PFSK-1 (cell line): ENCODE measurements around the gene CTNS.

Source experiments
- FOXP2 ChIP-seq: optimal IDR thresholded peaks from 2 replicates; pipeline ENCODE3; 2011; ENCODE audit warnings: borderline replicate concordance, control low read depth, inconsistent platforms; ENCODE audit not compliant: insufficient read depth; ENCODE audit errors: extremely low read length, extremely low read depth
- POLR2AphosphoS5 ChIP-seq: IDR thresholded peaks from 2 replicates; pipeline ENCODE4 v1.6.1; 2012; ENCODE audit warnings: low read depth, mild to moderate bottlenecking, control low read depth, low read length, moderate library complexity
- SIN3A ChIP-seq: IDR thresholded peaks from 2 replicates; pipeline ENCODE4 v1.6.1; 2012; ENCODE audit warnings: mild to moderate bottlenecking, low read length, moderate library complexity, borderline replicate concordance; ENCODE audit not compliant: insufficient read depth
- TAF1 ChIP-seq: IDR thresholded peaks from 2 replicates; pipeline ENCODE4 v1.6.1; 2012; ENCODE audit warnings: low read length, control low read depth, borderline replicate concordance; ENCODE audit not compliant: insufficient read depth
- TF ChIP-seq, protein P1 (sequence below), 2 experiments: IDR thresholded peaks; 2 replicates each; pipeline versions ENCODE4 v1.6.1 to v1.8.0; 2011 to 2012; ENCODE audit warnings: low read depth in 2 of 2, low read length in 2 of 2, control low read depth in 1 of 2, inconsistent platforms in 1 of 2, mild to moderate bottlenecking in 1 of 2, moderate library complexity in 1 of 2; ENCODE audit not compliant: insufficient read depth in 1 of 2

The CTNS gene

DNA sequence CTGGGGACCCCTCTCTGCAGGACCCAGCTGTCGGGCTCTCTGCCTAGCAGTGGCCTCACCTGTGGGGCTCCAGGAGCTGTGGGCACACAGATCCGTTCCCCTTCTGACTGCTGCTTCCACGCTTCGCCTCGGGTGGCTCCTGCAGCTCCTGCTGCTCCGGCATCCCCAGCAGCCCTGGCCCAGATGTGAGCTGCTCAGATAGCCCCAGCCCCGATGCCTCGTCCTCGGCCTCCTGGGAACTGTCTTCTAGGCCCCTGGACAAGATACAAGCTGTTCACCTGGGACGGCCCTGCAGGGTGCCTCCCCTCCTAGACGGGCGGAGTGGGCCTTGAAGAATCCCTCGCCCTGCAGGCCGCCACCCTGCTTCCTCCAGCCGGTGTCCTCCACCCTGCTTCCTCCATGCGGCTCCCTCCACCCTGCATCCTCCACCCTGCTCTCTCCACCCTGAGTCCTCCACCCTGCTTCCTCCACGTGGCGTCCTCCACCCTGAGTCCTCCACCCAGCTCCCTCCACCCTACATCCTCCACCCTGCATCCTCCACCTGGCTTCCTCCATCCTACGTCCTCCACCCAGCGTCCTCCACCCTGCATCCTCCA lies 43.1 kb downstream of the CTNS start:
- TF ChIP-seq, protein P1, sequence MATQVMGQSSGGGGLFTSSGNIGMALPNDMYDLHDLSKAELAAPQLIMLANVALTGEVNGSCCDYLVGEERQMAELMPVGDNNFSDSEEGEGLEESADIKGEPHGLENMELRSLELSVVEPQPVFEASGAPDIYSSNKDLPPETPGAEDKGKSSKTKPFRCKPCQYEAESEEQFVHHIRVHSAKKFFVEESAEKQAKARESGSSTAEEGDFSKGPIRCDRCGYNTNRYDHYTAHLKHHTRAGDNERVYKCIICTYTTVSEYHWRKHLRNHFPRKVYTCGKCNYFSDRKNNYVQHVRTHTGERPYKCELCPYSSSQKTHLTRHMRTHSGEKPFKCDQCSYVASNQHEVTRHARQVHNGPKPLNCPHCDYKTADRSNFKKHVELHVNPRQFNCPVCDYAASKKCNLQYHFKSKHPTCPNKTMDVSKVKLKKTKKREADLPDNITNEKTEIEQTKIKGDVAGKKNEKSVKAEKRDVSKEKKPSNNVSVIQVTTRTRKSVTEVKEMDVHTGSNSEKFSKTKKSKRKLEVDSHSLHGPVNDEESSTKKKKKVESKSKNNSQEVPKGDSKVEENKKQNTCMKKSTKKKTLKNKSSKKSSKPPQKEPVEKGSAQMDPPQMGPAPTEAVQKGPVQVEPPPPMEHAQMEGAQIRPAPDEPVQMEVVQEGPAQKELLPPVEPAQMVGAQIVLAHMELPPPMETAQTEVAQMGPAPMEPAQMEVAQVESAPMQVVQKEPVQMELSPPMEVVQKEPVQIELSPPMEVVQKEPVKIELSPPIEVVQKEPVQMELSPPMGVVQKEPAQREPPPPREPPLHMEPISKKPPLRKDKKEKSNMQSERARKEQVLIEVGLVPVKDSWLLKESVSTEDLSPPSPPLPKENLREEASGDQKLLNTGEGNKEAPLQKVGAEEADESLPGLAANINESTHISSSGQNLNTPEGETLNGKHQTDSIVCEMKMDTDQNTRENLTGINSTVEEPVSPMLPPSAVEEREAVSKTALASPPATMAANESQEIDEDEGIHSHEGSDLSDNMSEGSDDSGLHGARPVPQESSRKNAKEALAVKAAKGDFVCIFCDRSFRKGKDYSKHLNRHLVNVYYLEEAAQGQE (IDR thresholded peaks at IDR 0.05; ENCODE audit: insufficient read depth in 1 of 2, low read depth in 2 of 2, low read length in 2 of 2) = no peak
- no peak for TF ChIP-seq FOXP2
- no peak for TF ChIP-seq TAF1
- TF ChIP-seq SIN3A = no peak
- TF ChIP-seq POLR2AphosphoS5 = no peak

DNA sequence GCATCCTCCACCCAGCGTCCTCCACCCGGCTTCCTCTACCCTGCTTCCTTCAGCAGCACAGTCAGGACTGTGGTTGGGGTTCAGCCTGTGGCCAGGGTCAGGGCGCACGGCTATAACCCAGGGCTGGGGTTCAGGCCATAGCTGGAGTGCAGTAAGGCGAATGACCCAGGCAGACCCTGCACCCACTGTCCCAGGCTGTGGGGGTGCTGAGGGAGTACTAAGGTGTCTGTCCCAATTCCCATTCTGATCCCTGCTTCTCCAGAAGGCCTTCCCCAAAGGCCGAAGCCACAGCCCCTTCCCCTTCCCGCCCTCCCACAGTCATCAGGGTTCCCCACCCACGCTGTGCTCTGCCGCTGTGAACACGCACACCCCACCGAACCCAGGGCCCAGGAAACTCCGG lies 44.5 kb downstream of the CTNS start:
- TF ChIP-seq POLR2AphosphoS5 (no peak), SIN3A (no peak), TAF1 (no peak), FOXP2 (no peak)
- TF ChIP-seq, protein P1 (IDR thresholded peaks at IDR 0.05; ENCODE audit: insufficient read depth in 1 of 2, low read depth in 2 of 2, low read length in 2 of 2) = no peak

DNA sequence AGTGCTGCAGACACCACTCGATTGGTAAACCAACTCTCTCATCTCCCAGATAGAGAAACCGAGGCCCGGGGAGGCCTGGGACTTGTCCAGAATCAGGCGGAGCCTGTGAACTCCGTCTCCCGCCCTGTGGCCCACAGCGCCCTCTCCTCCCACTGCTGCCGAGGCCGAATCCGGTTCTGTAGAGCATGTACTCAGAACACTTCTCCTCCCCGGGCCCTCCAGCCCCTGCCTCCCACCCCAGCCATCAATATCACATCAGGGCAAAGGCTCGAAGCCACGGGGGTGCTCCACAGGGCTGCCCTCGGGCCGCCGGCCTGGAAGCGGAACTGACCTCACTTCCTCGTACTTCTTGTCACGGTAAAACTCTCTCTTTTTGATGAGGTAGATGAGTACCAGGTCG lies 45.0 kb downstream of the CTNS start:
- no peak for TF ChIP-seq TAF1
- TF ChIP-seq, protein P1 (IDR thresholded peaks at IDR 0.05; ENCODE audit: insufficient read depth in 1 of 2, low read depth in 2 of 2, low read length in 2 of 2) = no peak
- TF ChIP-seq FOXP2 = no peak
- TF ChIP-seq SIN3A = no peak
- TF ChIP-seq POLR2AphosphoS5 = no peak

DNA sequence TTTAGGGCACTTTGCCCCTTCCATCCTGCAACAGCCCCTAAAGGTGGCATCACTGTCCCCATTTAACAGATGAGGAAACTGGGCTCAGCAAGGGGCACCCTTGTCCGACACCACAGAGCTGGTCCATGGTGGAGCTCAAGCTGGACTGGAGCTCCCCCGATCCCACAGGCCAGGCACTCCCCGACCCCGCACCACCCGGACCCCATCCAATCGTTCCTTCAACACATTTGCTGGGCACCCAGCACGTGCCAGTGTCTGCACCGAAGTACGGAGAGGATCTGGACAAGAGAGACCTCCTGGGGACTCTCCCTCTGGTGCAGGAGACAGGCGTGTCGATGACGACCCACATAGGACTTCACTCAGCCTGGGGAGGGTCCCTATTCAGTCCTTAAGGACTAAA lies 45.5 kb downstream of the CTNS start:
- TF ChIP-seq TAF1 = no peak

DNA sequence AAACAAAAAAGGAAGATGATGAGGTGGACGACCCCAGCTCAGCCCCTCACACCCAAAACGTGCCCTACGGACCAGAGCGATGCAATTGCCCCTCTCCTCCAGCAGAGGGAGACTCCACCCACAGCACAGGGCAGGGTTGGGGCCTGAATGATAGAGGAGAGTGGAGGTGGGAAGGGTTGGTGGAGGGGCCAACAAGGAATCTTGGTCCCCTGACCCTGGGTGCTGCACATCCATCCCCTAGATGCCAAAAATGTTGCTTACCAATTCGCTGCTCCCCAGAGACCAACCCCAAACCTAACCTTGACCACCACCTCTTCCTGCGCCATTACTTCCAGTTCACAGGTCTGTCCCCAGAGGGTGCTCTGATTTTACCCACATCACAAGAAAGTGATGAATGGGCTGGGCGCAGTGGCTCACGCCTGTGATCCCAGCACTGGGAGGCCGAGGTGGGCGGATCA lies 46.5 kb downstream of the CTNS start:
- TF ChIP-seq SIN3A (no peak), FOXP2 (no peak), TAF1 (no peak), POLR2AphosphoS5 (no peak)
- TF ChIP-seq, protein P1 (IDR thresholded peaks at IDR 0.05; ENCODE audit: insufficient read depth in 1 of 2, low read depth in 2 of 2, low read length in 2 of 2) = no peak
